SIG-M5 treated with dmso at 0.1 percent for 504 hours (cell line): ENCODE results near the gene EFCAB6.
"Not testable (repeated sequence)": the region's sequence is repeated elsewhere in the genome, so short reads cannot be mapped to it uniquely, and the experiment has no call there.

ENCODE experiments used
- DNase-seq: peaks from one replicate; lab custom pipeline; 2025; ENCODE audit not compliant: unreplicated experiment; lab: John Stamatoyannopoulos, UW

EFCAB6 gene

GRCh38 chr22:43723816-43724215, 88.3 kb downstream of the EFCAB6 start:
- DNase-seq, result peak; percentile 22

DNA sequence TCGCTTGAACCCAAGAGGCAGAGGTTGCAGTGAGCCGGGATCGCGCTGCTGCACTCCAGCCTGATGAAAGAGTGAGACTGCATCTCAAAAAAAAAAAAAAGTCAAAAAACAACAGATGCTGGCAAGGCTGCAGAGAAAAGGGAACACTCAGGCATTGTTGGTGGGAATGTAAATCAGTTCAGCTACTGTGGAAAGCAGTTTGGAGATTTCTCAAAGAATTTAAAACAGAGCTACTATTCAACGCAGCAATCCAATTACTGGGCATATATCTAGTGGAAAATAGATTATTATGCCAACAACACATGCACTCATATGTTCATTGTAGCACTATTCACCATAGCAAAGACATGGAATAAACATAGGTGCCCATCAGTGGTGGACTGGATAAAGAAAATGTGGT, 89.7 kb downstream of the EFCAB6 start:
- no peak for DNase-seq

DNA sequence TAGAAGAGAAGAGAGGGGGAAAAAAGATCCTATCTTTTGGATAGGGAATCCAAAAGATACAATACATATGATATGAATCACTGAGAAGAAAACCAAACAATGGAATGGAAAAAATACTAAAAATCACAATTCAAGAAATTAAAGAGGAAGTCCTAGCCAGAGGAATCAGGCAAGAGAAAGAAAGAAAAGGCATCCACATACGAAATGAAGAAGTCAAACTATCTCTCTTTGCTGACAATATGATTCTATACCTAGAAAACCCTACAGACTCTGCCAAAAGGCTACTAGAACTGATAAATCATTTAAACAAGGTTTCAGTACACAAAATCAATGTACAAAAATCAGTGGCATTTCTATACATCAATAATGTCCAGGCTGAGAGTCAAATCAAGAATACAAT, 91.4 kb downstream of the EFCAB6 start:
- DNase-seq, result peak; percentile 68

DNA sequence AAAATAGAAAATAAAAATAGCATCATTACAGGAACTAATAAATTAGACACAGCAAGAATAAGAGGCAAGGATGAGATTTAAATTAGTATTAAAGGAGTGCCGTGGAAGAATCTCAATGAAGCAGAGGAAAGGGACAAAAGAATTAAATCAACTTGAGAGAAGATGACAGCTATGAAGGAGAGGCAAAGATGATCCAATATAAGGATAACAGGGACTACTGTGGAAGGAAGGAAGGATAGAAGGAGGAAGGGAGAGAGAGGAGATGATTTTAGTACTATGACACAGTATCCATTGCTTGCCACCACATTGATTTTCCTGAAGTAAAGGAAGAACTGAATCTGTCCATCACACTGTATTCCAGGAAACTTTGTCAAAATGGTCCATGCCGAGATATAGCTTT, 98.0 kb downstream of the EFCAB6 start:
- no peak for DNase-seq

DNA sequence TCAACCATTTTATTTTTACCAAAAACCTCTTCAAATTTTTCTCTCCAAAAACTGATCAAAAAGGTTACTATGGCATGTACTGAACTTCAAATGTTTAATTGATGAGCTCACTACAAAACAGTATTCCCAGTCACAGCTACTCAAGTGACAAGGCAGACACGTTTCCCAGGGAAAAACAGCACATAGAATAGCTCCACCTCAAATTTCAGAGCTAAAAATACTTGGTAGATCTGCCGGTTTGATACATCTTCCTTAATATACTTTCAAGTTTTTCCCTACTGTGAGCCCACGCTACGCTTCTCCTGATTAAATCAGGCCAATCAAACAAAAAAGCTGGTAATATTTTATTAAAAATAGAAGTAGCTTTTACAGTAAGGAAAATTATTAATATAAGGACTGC, 100.4 kb downstream of the EFCAB6 start:
- no peak for DNase-seq

- DNase-seq, result no peak
Observed at GRCh38 chr22:43707648-43708047, 104.5 kb downstream of the EFCAB6 start.

DNA sequence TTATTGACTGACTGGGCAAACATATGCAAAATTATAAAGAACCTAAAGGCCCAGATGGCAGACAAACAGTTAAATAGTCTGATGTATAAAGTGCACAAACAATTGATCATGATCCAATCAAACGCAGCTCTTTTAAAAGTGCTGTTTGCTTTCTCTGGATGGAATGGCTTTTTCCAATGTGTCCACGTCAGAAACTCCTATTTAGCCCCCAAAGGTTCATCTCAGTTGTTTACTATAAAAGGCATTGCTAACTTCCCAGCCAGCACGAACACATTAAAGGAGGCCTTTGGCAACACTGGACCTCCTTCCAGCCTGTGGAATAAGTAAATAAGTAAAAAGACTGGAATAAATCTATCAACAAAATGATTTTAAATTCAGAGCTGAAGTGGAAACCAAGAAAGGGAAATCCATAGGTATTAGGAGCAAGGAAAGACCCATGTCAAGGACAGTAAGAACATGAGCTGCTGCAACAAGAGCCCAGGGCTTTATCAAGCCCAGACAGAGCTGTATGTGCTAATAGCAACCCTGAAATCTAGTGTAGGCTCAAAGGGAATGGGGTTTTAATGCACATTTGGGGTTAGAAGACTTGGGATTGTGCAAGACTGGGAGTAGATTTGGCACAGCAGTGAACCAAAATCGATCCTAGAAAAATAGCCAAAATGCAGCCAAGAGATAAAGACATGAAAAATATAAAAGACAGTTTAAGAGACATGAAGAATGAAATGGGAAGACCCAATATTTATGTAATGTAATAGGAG, 105.4 kb downstream of the EFCAB6 start:
- DNase-seq, result no peak

- DNase-seq, result no peak
Observed at GRCh38 chr22:43706151-43706550, 106.0 kb downstream of the EFCAB6 start.

DNA sequence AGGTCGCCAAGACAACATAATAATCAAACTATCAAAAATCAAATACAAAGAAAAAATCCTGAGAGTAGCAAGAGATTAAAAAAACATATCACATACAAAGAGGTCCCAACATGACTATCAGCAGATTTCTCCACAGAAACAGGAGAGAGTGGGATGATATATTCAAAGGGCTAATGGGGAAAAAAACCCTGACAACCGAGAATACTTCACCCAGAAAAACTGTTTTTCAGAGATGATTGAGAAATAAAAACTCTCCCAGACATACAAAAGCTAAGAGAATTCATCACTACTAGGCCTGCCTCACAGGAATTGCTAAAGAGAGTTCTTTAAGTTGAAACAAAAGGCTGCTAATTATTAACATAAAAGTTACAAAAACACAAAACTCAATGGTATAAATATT, 108.1 kb downstream of the EFCAB6 start:
- no peak for DNase-seq

DNA sequence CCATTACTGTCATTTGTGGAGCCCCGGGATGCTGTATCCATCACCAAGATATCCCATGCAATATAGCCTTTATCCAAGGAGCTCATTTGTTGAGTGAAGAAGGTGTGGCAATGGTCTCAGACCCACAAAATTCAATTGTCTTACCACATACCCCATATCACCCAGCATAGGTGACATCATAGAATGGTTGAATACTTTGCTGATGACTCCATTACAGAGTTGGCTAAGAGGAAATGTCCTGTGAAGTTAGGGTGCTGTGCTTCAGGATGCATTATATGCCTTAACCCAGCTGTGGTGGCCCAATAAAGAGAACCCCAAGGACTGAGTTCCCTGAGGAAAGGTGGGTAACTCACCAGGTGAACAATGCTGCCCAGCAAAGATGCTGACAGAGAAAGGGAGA, 113.7 kb downstream of the EFCAB6 start:
- DNase-seq, result no peak

GRCh38 chr22:43697894-43698293, 114.2 kb downstream of the EFCAB6 start:
- DNase-seq, result no peak

DNA sequence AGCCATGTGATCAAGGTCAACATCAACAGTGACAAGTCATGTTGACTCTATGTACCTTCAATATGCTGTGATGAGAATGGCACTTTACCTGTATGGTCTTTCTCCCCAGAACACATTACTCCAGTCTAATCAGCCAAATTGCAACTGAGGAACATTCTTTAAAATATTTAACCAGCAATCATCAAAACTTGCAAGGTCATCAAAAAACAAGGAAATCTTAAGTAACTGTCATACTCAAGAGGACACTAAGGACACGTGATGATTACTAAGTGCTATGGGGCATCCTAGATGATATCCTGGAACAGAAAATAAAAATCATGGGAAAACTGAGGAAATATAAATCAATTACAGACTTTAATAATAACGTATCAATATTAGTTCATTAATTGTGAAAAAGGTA, 118.9 kb downstream of the EFCAB6 start:
- DNase-seq, result no peak

GRCh38 chr22:43689356-43689755, 122.7 kb downstream of the EFCAB6 start:
- DNase-seq, result no peak

DNA sequence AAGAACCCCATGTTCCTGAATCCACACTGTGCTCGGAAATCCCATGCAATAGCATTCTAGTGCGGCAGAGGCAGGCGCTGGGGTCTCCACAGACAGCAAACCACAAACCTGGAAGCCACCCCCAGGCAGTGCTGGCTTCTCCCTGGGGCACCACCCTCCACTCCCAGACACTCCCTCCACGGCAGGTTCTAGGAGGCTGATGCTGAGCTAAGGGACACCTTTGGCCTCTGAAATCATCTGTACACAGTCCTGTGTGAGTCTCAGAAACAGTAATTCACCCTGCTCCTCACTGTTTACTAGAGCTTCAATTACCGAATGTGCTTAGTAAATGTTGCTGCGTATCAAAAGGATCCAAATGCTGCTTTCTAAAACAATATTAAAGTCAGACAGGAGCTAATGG, 129.3 kb downstream of the EFCAB6 start:
- no peak for DNase-seq

- DNase-seq, result no peak
Observed at GRCh38 chr22:43681731-43682360, 130.3 kb downstream of the EFCAB6 start.

DNA sequence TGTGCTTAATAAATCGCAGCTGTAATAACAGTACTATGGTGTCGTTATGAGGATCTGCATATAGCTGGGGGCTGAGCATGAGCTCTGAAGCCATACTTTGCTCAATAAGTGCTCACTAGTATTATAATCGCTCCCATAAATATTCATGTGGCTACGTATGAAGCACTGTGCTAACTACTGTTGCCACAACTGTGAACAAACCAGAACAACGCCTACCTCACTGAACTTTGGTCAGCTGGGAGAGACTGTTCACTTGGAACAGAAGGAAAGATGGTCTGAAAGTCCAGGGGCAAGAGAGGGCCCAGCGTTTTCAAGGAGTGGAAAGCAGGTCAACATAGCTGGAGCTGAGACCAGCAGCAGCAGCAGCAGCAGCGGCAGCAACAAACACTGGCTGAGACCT, 141.6 kb downstream of the EFCAB6 start:
- no peak for DNase-seq

GRCh38 chr22:43669190-43669589, 142.9 kb downstream of the EFCAB6 start:
- DNase-seq, result no peak

GRCh38 chr22:43667656-43668055, 144.4 kb downstream of the EFCAB6 start:
- no peak for DNase-seq

- DNase-seq, result no peak
Observed at GRCh38 chr22:43666457-43666856, 145.6 kb downstream of the EFCAB6 start.

DNA sequence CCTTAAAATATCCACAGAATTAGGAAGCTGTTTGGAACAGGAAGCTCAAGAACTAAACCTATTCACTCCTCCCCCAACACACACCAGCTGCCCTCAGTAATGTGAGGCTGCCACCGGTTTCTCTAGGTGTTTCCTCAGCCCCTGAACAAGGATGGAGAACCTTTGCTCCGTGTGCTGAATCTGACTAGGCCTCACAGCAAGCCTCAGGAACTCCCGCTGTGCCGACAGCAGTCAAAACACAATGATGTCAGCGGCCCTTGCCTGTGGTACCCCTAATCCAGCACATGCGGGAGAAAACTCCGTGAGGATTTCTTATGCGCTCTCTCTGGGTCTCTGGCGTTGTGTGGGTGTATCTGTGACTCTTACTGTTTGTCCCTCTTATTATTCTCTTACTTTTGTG, 153.3 kb downstream of the EFCAB6 start:
- DNase-seq, result no peak

DNA sequence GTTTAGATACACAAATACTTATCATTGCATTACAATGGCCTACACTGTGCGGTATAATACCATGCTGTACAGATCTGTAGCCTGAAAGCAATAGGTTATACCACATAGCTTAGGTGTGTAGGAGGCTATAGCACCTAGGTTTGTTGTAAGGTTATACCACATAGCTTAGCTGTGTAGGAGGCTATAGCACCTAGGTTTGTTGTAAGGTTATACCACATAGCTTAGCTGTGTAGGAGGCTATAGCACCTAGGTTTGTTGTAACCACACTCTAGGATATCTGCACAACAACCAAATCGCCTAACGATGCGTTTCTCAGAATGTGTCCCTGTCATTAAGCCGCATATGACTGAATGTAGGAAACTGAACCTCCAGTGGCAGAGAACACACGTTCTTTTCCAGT, 155.5 kb downstream of the EFCAB6 start:
- DNase-seq, result not testable (repeated sequence)

DNA sequence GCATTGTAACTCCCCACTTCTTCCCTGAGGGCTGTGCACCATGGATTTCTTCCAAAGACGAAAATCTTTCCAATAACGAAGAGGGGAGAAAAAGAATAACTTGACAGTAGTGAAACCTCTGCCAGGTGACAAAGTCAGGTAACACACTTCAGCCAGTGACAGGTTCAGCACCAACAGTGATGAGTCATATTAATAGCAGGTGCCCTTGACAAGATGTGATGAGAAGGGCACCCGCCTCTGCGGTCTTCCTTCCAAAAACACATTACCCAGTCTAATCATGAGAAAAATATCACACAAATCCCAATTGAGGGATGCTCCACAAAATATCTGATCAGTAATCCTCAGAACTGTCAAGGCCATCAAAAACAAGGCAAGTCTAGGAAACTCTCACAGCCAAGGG, 157.8 kb downstream of the EFCAB6 start:
- DNase-seq, result no peak

DNA sequence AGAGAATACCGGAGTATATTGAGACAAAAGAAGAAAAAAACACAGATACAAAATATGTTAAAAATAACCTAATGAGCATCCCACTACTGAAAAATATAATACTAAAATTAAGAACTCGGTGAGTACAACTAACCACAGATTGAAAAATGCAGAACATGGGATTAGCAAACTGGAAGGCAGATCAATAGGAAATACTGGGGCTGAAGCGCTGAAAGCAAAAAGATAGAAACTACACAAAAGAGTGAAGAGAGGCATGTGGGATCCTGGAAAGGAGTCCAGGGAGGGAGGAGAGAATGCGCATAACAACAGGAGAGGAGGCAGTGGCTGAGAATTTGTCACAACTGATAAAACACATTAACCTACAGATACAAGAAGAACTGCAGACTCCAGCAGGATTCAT, 159.3 kb downstream of the EFCAB6 start:
- no peak for DNase-seq
